Measurements from ENCODE around the gene SCN3A. TPM values are rescaled to one million over a fixed set of nuclear protein-coding genes. Genes with fewer than 3 reads are reported as not detected.

SCN3A gene
- total and polyA plus RNA-seq, 4 experiments from 2014 or later: not detected

DNA sequence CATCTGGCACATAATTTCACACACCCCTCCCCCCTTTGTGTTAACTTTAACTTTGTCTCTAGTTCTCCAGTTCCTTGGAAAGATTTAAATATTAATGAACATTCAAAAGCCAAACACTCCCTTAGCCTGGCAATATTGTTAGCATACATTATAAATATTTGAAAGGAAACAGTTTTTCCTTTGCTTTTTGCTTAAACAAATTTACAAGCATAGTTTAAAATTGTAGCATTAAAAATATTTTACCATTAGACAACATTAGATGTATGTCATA is 135.4 kb downstream of the SCN3A start:
- Mint-ChIP-seq H3K4me1 (no peaks in the 10 kb centered on the region), H3K9me3 (peaks cover 0 to 5% (median 1%) of the 10 kb centered on the region in 8 donors), H3K4me3 (no peak overlapping the region), H3K27ac (no peak overlapping the region), H3K27me3 (peaks cover 0 to 2% of the 10 kb centered on the region in 2 donors), H3K36me3 (no peaks in the 10 kb centered on the region)
- no peak overlapping the region for H3K4me3 ChIP-seq (ENCODE audit: low read length in 2 of 2)
- DNase-seq: no peak
- no peaks in the 10 kb centered on the region for H3K4me1 ChIP-seq (ENCODE audit: insufficient read depth, low read length)
- no peaks in the 10 kb centered on the region for H3K27me3 ChIP-seq (ENCODE audit: insufficient read depth, low read length)
- ChIA-PET POLR2A (ENCODE audit: partially characterized antibody) (no interaction called here), CTCF (ENCODE audit: partially characterized antibody) (no interaction called here)
- intact Hi-C loops (cut with micrococcal nuclease): no loop called here
- no peaks in the 10 kb centered on the region for H3K9me3 ChIP-seq (ENCODE audit: control insufficient read depth in 1 of 2, low read length in 2 of 2)
- H3K27ac ChIP-seq (ENCODE audit: low read depth, low read length): no peak overlapping the region
- H3K36me3 ChIP-seq (ENCODE audit: insufficient read depth, low read length): no peaks in the 10 kb centered on the region

DNA sequence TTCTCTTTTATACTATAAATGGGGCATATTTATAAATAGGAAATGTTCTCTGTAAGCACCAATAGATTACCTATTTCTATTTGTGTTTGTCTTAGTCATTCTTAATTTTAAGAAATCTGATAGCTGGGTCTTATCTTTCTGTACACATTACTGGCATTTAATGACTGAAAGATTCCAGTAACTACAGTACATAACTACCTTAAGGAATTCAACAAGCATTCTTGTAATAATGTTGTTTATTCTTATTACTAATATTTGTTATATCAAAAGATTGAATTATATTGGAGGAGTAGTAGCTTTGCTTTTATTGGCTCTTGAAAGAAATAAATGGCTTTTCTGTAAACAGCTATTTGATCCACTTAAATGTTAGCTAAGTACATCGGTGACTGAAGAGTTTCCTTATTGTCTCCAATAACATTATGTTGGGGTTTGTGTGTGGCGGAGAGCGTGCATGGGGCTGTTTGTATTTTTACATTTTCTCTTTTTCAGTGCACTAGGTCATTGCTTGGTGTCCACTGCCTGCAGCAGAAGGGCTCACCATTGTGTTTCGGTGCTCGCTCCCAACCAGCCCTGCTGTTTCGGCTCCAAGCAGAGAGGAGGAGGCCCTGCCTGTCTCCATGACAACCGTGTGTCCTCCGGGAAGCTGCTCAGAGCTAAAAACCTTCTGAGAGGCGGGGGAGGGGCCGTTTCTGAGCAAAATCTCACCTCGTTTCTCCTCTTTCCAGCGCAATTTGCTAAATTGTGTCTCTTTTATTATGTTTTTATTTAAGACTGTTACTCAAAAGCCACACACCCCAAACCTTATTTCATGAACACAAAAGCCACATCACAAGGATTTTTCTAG is 136.0 kb downstream of the SCN3A start:
- POLR2A ChIA-PET (ENCODE audit: partially characterized antibody): no interaction called here
- no peaks in the 10 kb centered on the region for H3K4me1 Mint-ChIP-seq

DNA sequence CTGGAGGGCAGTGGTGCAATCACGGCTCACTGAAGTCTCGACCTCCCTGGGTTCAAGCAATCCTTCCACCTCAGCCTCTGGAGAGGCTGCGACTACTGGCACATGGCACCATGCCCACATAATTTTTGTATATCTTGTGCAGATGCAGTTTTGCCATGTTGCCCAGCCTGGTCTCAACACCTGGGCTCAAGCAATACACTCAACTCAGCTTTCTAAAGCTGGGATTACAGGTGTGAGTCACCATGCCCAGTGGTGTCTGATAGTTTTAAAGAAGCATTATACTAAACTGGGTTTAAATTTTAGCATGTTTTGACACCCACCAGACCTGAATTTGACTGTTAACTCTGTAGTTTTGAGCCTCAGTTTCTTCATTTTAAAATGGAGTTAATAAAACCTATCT is 139.1 kb downstream of the SCN3A start:
- no peak overlapping the region for H3K27ac ChIP-seq (ENCODE audit: low read depth, low read length)
- ChIA-PET POLR2A (ENCODE audit: partially characterized antibody) (no interaction called here), CTCF (ENCODE audit: partially characterized antibody) (no interaction called here)
- no peak overlapping the region for H3K4me3 ChIP-seq (ENCODE audit: low read length in 2 of 2)
- Mint-ChIP-seq H3K4me1 (no peaks in the 10 kb centered on the region), H3K27ac (no peak overlapping the region), H3K9me3 (peaks cover 0 to 4% (median 0%) of the 10 kb centered on the region in 8 donors), H3K36me3 (no peaks in the 10 kb centered on the region), H3K4me3 (no peak overlapping the region), H3K27me3 (peaks cover 0 to 2% of the 10 kb centered on the region in 2 donors)
- no peaks in the 10 kb centered on the region for H3K9me3 ChIP-seq (ENCODE audit: control insufficient read depth in 1 of 2, low read length in 2 of 2)
- H3K36me3 ChIP-seq (ENCODE audit: insufficient read depth, low read length): no peaks in the 10 kb centered on the region
- no peaks in the 10 kb centered on the region for H3K4me1 ChIP-seq (ENCODE audit: insufficient read depth, low read length)
- no peak for DNase-seq
- intact Hi-C loops (cut with micrococcal nuclease): no loop called here
- H3K27me3 ChIP-seq (ENCODE audit: insufficient read depth, low read length): no peaks in the 10 kb centered on the region

More for the DNA sequence above, 136.0 kb downstream of the SCN3A start:
- Mint-ChIP-seq H3K9me3 (peaks cover 0 to 4% (median 0%) of the 10 kb centered on the region in 8 donors), H3K36me3 (no peaks in the 10 kb centered on the region), H3K27ac (no peak overlapping the region), H3K27me3 (peaks cover 0 to 2% of the 10 kb centered on the region in 2 donors), H3K4me3 (no peak overlapping the region)
- H3K27ac ChIP-seq (ENCODE audit: low read depth, low read length): no peak overlapping the region
- CTCF ChIA-PET (ENCODE audit: partially characterized antibody): no interaction called here
- no peaks in the 10 kb centered on the region for H3K36me3 ChIP-seq (ENCODE audit: insufficient read depth, low read length)
- H3K4me1 ChIP-seq (ENCODE audit: insufficient read depth, low read length): no peaks in the 10 kb centered on the region
- intact Hi-C loops (cut with micrococcal nuclease): no loop called here
- no peaks in the 10 kb centered on the region for H3K27me3 ChIP-seq (ENCODE audit: insufficient read depth, low read length)
- no peak overlapping the region for H3K4me3 ChIP-seq (ENCODE audit: low read length in 2 of 2)
- no peaks in the 10 kb centered on the region for H3K9me3 ChIP-seq (ENCODE audit: control insufficient read depth in 1 of 2, low read length in 2 of 2)
- no peak for DNase-seq

DNA sequence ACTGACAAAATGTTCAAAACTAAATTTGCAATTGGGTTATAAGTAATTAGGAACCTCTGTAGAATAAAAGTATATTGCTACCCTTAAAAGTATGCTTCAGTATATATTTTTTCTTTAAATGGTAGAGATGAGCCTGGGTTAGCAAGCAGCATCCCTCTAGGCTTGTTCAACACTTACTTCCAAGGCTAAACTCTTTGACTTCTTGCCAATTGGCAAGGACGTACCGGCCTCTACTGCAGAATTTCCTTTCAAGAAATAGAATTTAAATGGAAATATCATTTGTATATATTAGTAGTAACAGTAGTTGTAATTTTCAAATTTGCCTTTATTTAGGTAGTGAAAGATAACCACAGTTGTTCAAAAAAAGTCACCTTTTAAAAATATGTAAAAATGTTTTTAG is 143.4 kb downstream of the SCN3A start:
- Histone ChIP-seq H3K27me3 (ENCODE audit: insufficient read depth, low read length) (no peaks in the 10 kb centered on the region), H3K27ac (ENCODE audit: low read depth, low read length) (no peak overlapping the region), H3K9me3 (ENCODE audit: control insufficient read depth in 1 of 2, low read length in 2 of 2) (no peaks in the 10 kb centered on the region), H3K4me1 (ENCODE audit: insufficient read depth, low read length) (no peaks in the 10 kb centered on the region), H3K4me3 (ENCODE audit: low read length in 2 of 2) (no peak overlapping the region), H3K36me3 (ENCODE audit: insufficient read depth, low read length) (no peaks in the 10 kb centered on the region)
- Mint-ChIP-seq H3K27ac (no peak overlapping the region), H3K4me3 (no peak overlapping the region), H3K4me1 (no peaks in the 10 kb centered on the region), H3K36me3 (no peaks in the 10 kb centered on the region), H3K9me3 (peaks cover 0 to 6% (median 0%) of the 10 kb centered on the region in 8 donors), H3K27me3 (no peaks in the 10 kb centered on the region)
- DNase-seq: no peak
- intact Hi-C loops (cut with micrococcal nuclease): no loop called here
- CTCF ChIA-PET (ENCODE audit: partially characterized antibody): no interaction called here
- POLR2A ChIA-PET (ENCODE audit: partially characterized antibody): no interaction called here

DNA sequence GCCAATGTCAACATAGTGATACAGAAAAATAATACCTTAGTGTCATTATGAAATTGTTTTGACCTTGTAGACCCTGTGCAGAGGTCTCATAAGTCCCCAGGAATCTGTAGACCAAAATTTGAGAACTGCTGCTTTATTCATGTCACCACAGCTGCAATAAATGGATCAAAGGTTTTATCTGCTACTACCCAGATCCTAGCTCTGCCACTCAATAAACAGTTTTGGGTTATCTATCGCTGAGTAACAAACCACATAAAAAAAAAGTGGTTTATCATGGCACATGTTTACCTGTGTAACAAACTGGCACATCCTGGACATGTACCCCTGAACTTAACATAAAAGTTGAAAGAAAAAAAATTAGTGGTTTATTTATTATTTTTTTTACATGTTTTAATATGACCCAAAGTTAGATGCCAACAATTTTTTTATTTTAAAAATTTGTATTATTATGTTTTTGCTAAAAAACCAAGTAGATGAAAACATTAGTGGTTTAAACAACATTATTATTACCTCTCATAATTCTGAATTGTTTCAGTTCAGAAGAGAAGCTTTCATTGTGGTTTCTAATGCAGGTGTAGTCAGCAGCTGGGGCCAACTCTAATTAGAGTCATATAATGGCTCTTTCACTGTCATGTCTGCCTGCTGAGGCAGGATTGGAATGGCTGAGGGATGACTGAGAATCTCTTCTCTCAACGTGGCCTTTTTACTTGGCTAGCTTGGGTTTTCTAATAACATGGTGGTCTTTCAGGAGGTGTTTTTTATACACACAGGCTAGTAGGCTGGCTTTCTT is 145.2 kb downstream of the SCN3A start:
- H3K27me3 ChIP-seq (ENCODE audit: insufficient read depth, low read length): no peaks in the 10 kb centered on the region
- Mint-ChIP-seq H3K36me3 (no peaks in the 10 kb centered on the region), H3K27ac (no peak overlapping the region), H3K27me3 (no peaks in the 10 kb centered on the region), H3K4me1 (peaks cover 0 to 2% (median under 1%) of the 10 kb centered on the region in 4 donors), H3K4me3 (no peak overlapping the region), H3K9me3 (peaks cover 0 to 4% (median 0%) of the 10 kb centered on the region in 8 donors)
- H3K9me3 ChIP-seq (ENCODE audit: control insufficient read depth in 1 of 2, low read length in 2 of 2): no peaks in the 10 kb centered on the region
- no peak overlapping the region for H3K4me3 ChIP-seq (ENCODE audit: low read length in 2 of 2)
- no peaks in the 10 kb centered on the region for H3K36me3 ChIP-seq (ENCODE audit: insufficient read depth, low read length)
- no peak for DNase-seq
- ChIA-PET POLR2A (ENCODE audit: partially characterized antibody) (no interaction called here), CTCF (ENCODE audit: partially characterized antibody) (no interaction called here)
- H3K27ac ChIP-seq (ENCODE audit: low read depth, low read length): no peak overlapping the region
- intact Hi-C loops (cut with micrococcal nuclease): no loop called here
- no peaks in the 10 kb centered on the region for H3K4me1 ChIP-seq (ENCODE audit: insufficient read depth, low read length)

DNA sequence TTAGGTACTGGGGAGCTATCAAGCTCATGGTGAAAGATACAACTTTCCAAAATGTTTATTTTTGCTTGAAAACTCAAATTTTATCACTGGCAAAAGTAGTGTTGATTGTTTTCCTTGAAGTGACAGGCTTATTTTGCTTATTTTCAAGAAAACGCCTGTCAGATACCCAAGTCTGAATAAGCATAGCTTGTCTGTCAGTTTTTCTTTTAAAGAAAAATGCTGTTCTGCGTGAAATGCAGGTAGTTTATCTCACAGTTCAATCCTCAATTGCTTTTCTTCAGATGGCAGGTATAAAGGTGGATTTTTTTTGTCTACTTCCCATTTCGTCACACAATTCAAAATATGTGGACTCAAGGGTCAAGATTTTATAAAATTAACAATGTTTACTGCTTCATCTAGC is 145.9 kb downstream of the SCN3A start:
- Mint-ChIP-seq H3K4me1 (peaks cover 0 to 2% (median under 1%) of the 10 kb centered on the region in 4 donors), H3K27me3 (no peaks in the 10 kb centered on the region), H3K27ac (no peak overlapping the region), H3K9me3 (peaks cover 0 to 4% (median 0%) of the 10 kb centered on the region in 8 donors), H3K36me3 (no peaks in the 10 kb centered on the region), H3K4me3 (no peak overlapping the region)
- Histone ChIP-seq H3K36me3 (ENCODE audit: insufficient read depth, low read length) (no peaks in the 10 kb centered on the region), H3K27me3 (ENCODE audit: insufficient read depth, low read length) (no peaks in the 10 kb centered on the region), H3K9me3 (ENCODE audit: control insufficient read depth in 1 of 2, low read length in 2 of 2) (no peaks in the 10 kb centered on the region), H3K27ac (ENCODE audit: low read depth, low read length) (no peak overlapping the region), H3K4me3 (ENCODE audit: low read length in 2 of 2) (no peak overlapping the region), H3K4me1 (ENCODE audit: insufficient read depth, low read length) (no peaks in the 10 kb centered on the region)
- intact Hi-C loops (cut with micrococcal nuclease): no loop called here
- no peak for DNase-seq
- ChIA-PET CTCF (ENCODE audit: partially characterized antibody) (no interaction called here), POLR2A (ENCODE audit: partially characterized antibody) (no interaction called here)

DNA sequence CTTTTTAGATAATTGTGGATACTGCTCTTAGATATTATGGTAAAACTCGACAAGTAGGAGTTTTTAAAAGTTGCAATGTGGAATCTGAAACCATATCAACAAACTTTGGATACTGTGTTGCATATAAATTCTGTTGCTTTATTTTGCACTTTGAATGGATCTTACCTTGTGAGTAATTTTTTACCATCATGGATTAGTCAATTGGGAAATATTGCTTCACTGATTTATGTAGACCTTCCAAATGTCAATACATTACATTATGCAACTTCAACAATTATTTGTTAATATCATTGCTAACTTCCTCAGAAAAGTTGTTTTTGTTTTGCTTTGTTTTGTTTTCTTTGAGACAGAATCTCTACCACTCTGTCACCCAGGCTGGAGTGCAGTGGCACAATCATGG is 146.5 kb downstream of the SCN3A start:
- no peaks in the 10 kb centered on the region for H3K36me3 ChIP-seq (ENCODE audit: insufficient read depth, low read length)
- DNase-seq: no peak
- intact Hi-C loops (cut with micrococcal nuclease): no loop called here
- H3K4me1 Mint-ChIP-seq: peaks cover 0 to 2% (median under 1%) of the 10 kb centered on the region in 4 donors
- H3K9me3 Mint-ChIP-seq: peaks cover 0 to 4% (median 0%) of the 10 kb centered on the region in 8 donors
- H3K4me3 Mint-ChIP-seq: no peak overlapping the region
- H3K27me3 Mint-ChIP-seq: no peaks in the 10 kb centered on the region
- no peak overlapping the region for H3K27ac Mint-ChIP-seq
- no peaks in the 10 kb centered on the region for H3K36me3 Mint-ChIP-seq
- ChIA-PET POLR2A (ENCODE audit: partially characterized antibody) (no interaction called here), CTCF (ENCODE audit: partially characterized antibody) (no interaction called here)
- H3K9me3 ChIP-seq (ENCODE audit: control insufficient read depth in 1 of 2, low read length in 2 of 2): no peaks in the 10 kb centered on the region
- H3K27ac ChIP-seq (ENCODE audit: low read depth, low read length): no peak overlapping the region
- no peaks in the 10 kb centered on the region for H3K4me1 ChIP-seq (ENCODE audit: insufficient read depth, low read length)
- H3K4me3 ChIP-seq (ENCODE audit: low read length in 2 of 2): no peak overlapping the region
- no peaks in the 10 kb centered on the region for H3K27me3 ChIP-seq (ENCODE audit: insufficient read depth, low read length)
